OCI-LY3 (cell line): ENCODE results near the gene RBM20.
A peak's percentile ranks its signal among the peaks of the same experiment; 100 is the strongest.

Source experiments
- H2AFZ ChIP-seq: fragments of 200-600, 300-600 bp; shearing (Covaris generic); 2 replicates; pipeline ENCODE4 v1.6.0; 2014; ENCODE audit warnings: antibody characterized with exemption, low read depth, low read length
- H3K27ac ChIP-seq: fragments of 200-600, 300-600 bp; sonication (generic); 2 replicates; pipeline ENCODE4 v1.5.1; 2014; ENCODE audit warnings: mild to moderate bottlenecking, low read length, moderate library complexity, mixed read lengths
- H3K27me3 ChIP-seq: fragments of 200-600, 300-600 bp; sonication (generic); 2 replicates; pipeline ENCODE4 v1.6.1; 2014; ENCODE audit warnings: low read depth, low read length, mixed read lengths
- H3K36me3 ChIP-seq: fragments of 200-600, 300-600 bp; sonication (generic); replicated peaks from 2 replicates; pipeline ENCODE3; 2014; ENCODE audit warnings: low read depth, low read length, mixed read lengths
- H3K4me1 ChIP-seq: fragments of 300-600, 200-600 bp; sonication (generic); 2 replicates; pipeline ENCODE4 v1.6.1; 2014; ENCODE audit warnings: low read length, mixed read lengths
- H3K4me2 ChIP-seq: fragments of 200-600, 300-600 bp; sonication (generic); 2 replicates; pipeline ENCODE4 v1.6.1; 2014; ENCODE audit warnings: low read length, mixed read lengths
- H3K4me3 ChIP-seq: fragments of 300-600, 200-600 bp; sonication (generic); 2 replicates; pipeline ENCODE4 v1.5.1; 2014; ENCODE audit warnings: antibody characterized with exemption, mild to moderate bottlenecking, low read length, moderate library complexity
- H3K79me2 ChIP-seq: fragments of 300-600, 200-600 bp; shearing (Covaris generic); 2 replicates; pipeline ENCODE4 v1.6.1; 2014; ENCODE audit warnings: mild to moderate bottlenecking, low read length, mixed read lengths
- H3K9ac ChIP-seq: fragments of 300-600, 200-600 bp; shearing (Covaris generic); 2 replicates; pipeline ENCODE4 v1.6.0; 2014; ENCODE audit warnings: mild to moderate bottlenecking, low read length, moderate library complexity
- H3K9me3 ChIP-seq: fragments of 200-600, 300-600 bp; shearing (Covaris generic); 2 replicates; pipeline ENCODE4 v1.6.1; 2014; ENCODE audit warnings: low read length, mixed read lengths; ENCODE audit not compliant: insufficient read depth
- H4K20me1 ChIP-seq: fragments of 200-600, 300-600 bp; sonication (generic); 2 replicates; pipeline ENCODE4 v1.6.1; 2016; ENCODE audit warnings: low read length, mixed read lengths; ENCODE audit not compliant: insufficient read depth
- EZH2phosphoT487 ChIP-seq: fragments of 200-600 bp; shearing (Covaris generic); IDR thresholded peaks from 2 replicates; pipeline ENCODE4 v1.6.1; 2018; ENCODE audit warnings: antibody characterized with exemption, mixed run types, low read depth
- TF ChIP-seq, protein P1 (sequence below): fragments of 200-600, 300-600 bp; sonication (generic); IDR thresholded peaks from 2 replicates; pipeline ENCODE4 v1.5.1; 2014; ENCODE audit warnings: antibody characterized with exemption, low read length, low read depth

RBM20 gene

DNA sequence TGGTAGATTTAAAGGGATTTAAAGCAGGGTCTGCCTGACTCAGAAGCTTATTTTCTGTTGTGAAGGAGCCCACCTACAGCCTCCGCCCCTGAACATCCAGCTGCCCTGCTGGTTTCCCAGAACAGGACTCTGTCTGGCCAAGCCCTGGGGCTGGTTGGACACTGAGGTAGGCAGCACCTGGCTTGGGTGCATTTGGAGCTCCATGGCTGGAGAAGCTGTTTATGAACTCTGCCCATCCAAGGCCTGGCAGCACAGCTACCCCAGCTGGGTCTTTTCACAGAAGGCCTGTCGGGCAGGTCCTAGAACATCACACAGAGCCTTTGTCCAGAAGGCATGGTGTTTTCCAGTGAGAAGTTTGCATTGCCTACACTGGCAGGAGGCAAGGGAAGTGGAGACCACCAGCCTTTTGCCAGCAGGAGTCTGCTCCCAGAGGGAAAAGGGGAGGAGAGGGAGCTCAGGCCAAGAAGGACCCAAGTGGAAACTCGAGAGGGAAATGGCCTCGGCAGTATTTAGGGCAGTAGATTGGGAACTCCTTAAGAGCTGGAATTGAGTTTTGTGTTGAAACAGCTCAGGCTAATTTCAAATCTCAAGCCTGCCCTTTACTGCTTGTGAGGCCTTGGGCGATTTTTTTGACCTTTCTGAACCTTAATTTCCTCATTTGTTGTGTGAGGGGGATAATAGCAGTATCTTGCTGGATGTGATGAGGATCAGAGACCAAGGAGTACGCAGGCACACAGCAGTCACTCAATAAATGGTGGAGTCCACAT, 215.3 kb downstream of the RBM20 start:
- peak overlapping the region; percentile 89 for H3K27ac ChIP-seq
- H3K9ac ChIP-seq: 0 out of 2 replicates have a peak overlapping the region, but pooled peaks have one; percentile 5
- H3K4me1 ChIP-seq: peaks cover 70% of the 10 kb centered on the region
- no peaks in the 10 kb centered on the region for H3K36me3 ChIP-seq
- no peaks in the 10 kb centered on the region for H3K9me3 ChIP-seq
- no peaks in the 10 kb centered on the region for H4K20me1 ChIP-seq
- H3K4me3 ChIP-seq: no peak overlapping the region
- H2AFZ ChIP-seq: no peak overlapping the region
- peak overlapping the region; percentile 70 for H3K4me2 ChIP-seq
- H3K27me3 ChIP-seq: no peaks in the 10 kb centered on the region
- H3K79me2 ChIP-seq: no peaks in the 10 kb centered on the region
- TF ChIP-seq EZH2phosphoT487: no peak
- TF ChIP-seq, protein P1, sequence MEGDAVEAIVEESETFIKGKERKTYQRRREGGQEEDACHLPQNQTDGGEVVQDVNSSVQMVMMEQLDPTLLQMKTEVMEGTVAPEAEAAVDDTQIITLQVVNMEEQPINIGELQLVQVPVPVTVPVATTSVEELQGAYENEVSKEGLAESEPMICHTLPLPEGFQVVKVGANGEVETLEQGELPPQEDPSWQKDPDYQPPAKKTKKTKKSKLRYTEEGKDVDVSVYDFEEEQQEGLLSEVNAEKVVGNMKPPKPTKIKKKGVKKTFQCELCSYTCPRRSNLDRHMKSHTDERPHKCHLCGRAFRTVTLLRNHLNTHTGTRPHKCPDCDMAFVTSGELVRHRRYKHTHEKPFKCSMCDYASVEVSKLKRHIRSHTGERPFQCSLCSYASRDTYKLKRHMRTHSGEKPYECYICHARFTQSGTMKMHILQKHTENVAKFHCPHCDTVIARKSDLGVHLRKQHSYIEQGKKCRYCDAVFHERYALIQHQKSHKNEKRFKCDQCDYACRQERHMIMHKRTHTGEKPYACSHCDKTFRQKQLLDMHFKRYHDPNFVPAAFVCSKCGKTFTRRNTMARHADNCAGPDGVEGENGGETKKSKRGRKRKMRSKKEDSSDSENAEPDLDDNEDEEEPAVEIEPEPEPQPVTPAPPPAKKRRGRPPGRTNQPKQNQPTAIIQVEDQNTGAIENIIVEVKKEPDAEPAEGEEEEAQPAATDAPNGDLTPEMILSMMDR: no peak

DNA sequence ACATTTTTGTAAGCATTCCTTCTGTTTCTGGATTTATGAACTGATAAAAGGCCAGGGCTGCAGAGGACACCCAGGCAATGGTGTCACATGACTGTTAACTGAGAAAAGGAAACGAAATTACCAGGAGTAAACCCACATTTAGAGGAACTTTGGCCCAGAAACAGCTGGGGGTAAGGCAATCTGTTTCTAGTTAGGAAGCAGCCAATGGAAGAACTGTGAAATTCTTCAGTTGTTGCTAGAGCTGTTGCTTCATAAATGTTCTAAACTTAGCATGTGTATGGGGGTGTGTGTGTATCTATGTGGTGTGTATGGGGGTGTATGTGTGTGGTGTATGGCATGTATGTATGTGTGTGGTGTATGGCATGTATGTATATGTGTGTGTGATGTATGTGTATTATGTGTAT, 215.8 kb downstream of the RBM20 start:
- H3K9ac ChIP-seq: peak overlapping the region; percentile 50; the same call in 1 of the 2 replicates
- H4K20me1 ChIP-seq: no peaks in the 10 kb centered on the region
- H3K36me3 ChIP-seq: no peaks in the 10 kb centered on the region
- H2AFZ ChIP-seq: no peak overlapping the region
- H3K4me1 ChIP-seq: peaks cover 76% of the 10 kb centered on the region
- H3K79me2 ChIP-seq: no peaks in the 10 kb centered on the region
- peak overlapping the region; percentile 89 for H3K27ac ChIP-seq
- H3K4me3 ChIP-seq: peak overlapping the region; percentile 22; the same call in 1 of the 2 replicates
- no peaks in the 10 kb centered on the region for H3K9me3 ChIP-seq
- H3K4me2 ChIP-seq: peak overlapping the region; percentile 70
- no peak for TF ChIP-seq EZH2phosphoT487
- TF ChIP-seq, protein P1: no peak
- H3K27me3 ChIP-seq: no peaks in the 10 kb centered on the region

DNA sequence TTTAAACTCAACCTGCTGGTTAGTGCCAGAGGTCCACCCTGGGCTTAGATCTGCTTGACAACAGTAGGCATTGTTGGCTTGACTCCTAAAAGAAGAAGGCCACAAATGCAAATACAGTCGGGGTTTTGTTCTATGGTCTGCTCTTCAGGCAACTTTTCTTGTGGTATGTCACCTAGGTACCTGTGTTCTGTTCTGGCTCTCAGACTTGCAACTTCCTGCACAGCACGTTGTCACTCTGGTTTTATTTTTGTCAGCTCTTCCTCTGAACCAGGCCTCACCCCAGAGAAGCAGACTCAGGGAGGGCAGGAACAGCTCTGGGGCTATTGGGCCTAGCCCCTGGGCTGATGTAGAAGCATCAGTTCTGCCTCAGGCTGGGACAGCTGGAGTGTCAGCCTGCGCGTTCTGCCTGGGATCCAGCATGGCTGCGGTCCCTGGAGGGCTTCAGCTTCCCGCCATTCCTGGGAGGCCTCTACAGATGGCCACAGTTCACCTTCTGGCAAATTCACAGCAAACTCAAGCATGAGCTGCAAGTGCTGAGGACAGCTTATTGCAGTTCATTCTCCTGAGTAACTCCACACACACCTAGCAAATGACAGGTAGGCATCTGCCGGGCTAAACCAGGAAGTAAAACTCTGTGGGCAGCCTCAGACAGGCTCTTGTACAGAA, 216.6 kb downstream of the RBM20 start:
- Histone ChIP-seq H3K4me3 (peak overlapping the region; percentile 22; the same call in 1 of the 2 replicates), H3K79me2 (no peaks in the 10 kb centered on the region), H3K4me2 (peak overlapping the region; percentile 70), H3K27ac (peak overlapping the region; percentile 89), H3K36me3 (no peaks in the 10 kb centered on the region), H3K4me1 (peaks cover 83% of the 10 kb centered on the region), H3K27me3 (no peaks in the 10 kb centered on the region), H2AFZ (no peak overlapping the region), H4K20me1 (no peaks in the 10 kb centered on the region), H3K9ac (peak overlapping the region; percentile 50; the same call in 1 of the 2 replicates), H3K9me3 (no peaks in the 10 kb centered on the region)
- no peak for TF ChIP-seq EZH2phosphoT487
- TF ChIP-seq, protein P1: no peak

DNA sequence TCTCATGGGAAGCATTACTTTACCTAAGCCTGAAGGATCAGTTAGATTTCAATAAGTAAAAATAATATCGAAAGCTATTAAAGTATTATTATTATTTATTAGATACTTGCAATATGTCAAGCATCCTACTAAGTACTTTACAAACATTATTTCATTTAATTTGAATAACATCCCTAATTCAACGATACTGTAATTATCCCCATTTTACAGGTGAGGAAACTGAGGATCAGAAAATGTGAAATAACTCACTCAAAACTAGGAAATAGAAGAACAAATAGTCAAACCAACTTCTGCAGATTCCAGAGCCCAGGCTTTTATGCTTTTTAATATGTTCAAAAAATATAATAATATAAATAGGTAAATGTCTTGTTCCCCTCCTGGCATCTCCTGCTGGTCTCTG, 217.3 kb downstream of the RBM20 start:
- Histone ChIP-seq H3K4me3 (no peak overlapping the region), H3K27me3 (no peaks in the 10 kb centered on the region), H3K27ac (peak overlapping the region; percentile 89), H3K4me2 (peak overlapping the region; percentile 70), H3K9ac (peak overlapping the region; percentile 22; the same call in 1 of the 2 replicates), H3K4me1 (peaks cover 90% of the 10 kb centered on the region), H3K36me3 (no peaks in the 10 kb centered on the region), H4K20me1 (no peaks in the 10 kb centered on the region), H3K79me2 (no peaks in the 10 kb centered on the region), H2AFZ (no peak overlapping the region), H3K9me3 (no peaks in the 10 kb centered on the region)
- TF ChIP-seq EZH2phosphoT487: no peak
- TF ChIP-seq, protein P1: no peak
